ENCODE measurements around the gene HOXC6. TPM values are rescaled to one million over a fixed set of nuclear protein-coding genes. Genes with fewer than 3 reads are reported as not detected.

The HOXC6 gene
- total RNA-seq, 1 donor from 2014 or later = not detected

DNA sequence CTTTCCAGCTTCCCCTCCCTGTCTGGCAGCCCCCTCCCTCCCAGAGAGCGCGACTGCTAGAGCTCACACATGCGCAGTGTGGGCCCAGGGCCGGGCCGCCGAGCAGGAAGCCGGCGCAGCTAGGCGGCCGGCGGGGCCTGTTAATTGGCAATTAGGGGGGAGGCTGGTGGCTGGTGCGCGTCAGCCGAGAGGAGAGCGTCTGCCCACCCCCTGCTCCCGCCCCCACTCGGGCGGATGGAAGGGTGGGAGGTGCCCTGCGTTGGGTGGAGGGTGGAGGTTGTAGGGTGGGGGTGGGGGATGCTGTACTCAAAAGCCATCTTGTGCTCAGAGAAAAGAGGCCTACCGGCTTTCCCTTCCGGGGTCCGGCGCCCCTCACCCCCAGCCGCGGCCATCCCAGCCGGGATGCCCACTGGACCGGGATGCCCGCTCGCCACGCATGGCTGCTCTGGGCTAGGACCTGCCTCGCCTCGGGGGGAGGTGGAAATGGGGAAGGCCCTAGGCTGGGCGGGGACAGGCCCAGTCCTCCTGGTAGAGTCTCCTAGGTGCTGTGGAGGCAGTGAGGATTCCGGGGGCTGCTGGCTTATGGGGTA is 10.3 kb upstream of the HOXC6 start:
- TF ChIP-seq, protein P1, sequence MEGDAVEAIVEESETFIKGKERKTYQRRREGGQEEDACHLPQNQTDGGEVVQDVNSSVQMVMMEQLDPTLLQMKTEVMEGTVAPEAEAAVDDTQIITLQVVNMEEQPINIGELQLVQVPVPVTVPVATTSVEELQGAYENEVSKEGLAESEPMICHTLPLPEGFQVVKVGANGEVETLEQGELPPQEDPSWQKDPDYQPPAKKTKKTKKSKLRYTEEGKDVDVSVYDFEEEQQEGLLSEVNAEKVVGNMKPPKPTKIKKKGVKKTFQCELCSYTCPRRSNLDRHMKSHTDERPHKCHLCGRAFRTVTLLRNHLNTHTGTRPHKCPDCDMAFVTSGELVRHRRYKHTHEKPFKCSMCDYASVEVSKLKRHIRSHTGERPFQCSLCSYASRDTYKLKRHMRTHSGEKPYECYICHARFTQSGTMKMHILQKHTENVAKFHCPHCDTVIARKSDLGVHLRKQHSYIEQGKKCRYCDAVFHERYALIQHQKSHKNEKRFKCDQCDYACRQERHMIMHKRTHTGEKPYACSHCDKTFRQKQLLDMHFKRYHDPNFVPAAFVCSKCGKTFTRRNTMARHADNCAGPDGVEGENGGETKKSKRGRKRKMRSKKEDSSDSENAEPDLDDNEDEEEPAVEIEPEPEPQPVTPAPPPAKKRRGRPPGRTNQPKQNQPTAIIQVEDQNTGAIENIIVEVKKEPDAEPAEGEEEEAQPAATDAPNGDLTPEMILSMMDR (IDR thresholded peaks at IDR 0.05; ENCODE audit: borderline replicate concordance) = no peak
- DNase-seq = peak; percentile 43
- intact Hi-C loops (cut with micrococcal nuclease) = no loop called here
- peaks cover 100% of the 10 kb centered on the region for H3K27me3 ChIP-seq (ENCODE audit: low read depth)
- no peaks in the 10 kb centered on the region for H3K36me3 ChIP-seq
- no peaks in the 10 kb centered on the region for H3K9me3 ChIP-seq (replicated peaks)
- H3K4me3 ChIP-seq = peak overlapping the region; percentile 66
- H3K27ac ChIP-seq (replicated peaks) = no peak overlapping the region
- peaks cover 48% of the 10 kb centered on the region for H3K4me1 ChIP-seq

DNA sequence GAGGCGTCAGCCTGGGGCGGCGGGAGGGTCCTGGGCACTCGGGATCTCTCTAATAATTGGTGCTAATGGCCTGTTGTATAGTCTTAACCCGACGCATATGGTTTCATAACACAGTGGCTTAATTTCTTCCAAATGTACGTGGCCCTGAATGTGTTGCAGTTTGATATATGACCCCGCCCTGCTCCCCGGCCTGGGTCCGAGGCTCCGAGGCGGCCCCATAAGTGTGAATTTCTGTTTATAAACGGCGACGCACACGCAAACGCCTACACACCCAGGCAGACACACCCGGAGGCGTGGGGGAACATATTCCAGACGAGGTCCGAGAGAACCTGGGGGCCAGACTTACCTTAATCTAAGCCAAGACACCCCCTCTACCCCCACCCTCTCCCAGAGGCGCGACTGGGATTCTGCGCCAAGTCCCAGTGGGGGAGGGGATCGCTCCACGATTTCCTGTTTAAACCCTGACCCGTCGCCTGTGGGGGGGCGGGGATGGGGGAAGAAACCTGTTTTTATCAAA is 9.7 kb upstream of the HOXC6 start:
- no peak for DNase-seq
- Histone ChIP-seq H3K27me3 (ENCODE audit: low read depth) (peaks cover 100% of the 10 kb centered on the region), H3K4me3 (peak overlapping the region; percentile 66), H3K27ac (replicated peaks) (no peak overlapping the region), H3K9me3 (replicated peaks) (no peaks in the 10 kb centered on the region), H3K36me3 (no peaks in the 10 kb centered on the region), H3K4me1 (peaks cover 48% of the 10 kb centered on the region)
- TF ChIP-seq, protein P1 (IDR thresholded peaks at IDR 0.05; ENCODE audit: borderline replicate concordance) = no peak
- intact Hi-C loops (cut with micrococcal nuclease) = no loop called here

DNA sequence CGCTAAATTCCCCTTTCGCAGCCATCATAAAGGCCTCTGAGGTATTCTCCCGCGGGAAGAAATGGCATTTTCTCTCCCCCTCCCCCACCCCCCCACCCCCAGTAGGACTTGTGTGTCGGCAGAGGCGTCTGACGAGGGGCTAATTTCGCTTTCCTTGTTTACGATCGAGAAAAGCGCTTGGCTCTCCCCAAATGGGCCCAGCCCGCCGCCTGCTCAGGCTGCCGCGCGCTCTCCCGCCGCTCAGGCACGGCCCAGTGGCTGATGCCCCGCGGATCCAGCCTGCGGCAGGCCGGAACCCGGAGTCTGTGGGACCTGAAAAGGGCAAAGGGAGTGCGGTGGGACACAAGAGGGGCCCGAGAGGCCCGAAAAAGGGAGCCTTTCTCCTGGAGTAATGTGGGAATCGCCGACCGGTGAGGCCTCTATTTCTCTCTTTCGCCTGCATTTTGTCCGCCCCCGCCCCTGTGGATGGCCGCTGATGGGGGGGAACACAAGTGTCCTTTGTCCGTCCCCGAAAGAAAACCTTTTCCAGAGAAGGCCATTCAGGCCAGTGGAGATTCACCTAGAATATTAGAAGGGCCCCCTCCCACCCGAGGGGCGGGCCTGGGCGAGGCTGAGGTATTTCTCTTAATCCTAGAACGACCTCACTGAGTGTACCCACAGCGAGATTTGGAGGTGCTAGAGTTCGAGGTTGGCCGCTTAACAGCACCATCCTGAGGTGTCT is 9.0 kb upstream of the HOXC6 start:
- intact Hi-C loops (cut with micrococcal nuclease) = no loop called here
- H3K4me3 ChIP-seq = peak overlapping the region; percentile 66
- peaks cover 100% of the 10 kb centered on the region for H3K27me3 ChIP-seq (ENCODE audit: low read depth)
- no peak for DNase-seq
- no peaks in the 10 kb centered on the region for H3K9me3 ChIP-seq (replicated peaks)
- TF ChIP-seq, protein P1 (IDR thresholded peaks at IDR 0.05; ENCODE audit: borderline replicate concordance) = no peak
- H3K36me3 ChIP-seq = no peaks in the 10 kb centered on the region
- peak overlapping the region; percentile 74 for H3K27ac ChIP-seq (replicated peaks)
- H3K4me1 ChIP-seq = peaks cover 47% of the 10 kb centered on the region

DNA sequence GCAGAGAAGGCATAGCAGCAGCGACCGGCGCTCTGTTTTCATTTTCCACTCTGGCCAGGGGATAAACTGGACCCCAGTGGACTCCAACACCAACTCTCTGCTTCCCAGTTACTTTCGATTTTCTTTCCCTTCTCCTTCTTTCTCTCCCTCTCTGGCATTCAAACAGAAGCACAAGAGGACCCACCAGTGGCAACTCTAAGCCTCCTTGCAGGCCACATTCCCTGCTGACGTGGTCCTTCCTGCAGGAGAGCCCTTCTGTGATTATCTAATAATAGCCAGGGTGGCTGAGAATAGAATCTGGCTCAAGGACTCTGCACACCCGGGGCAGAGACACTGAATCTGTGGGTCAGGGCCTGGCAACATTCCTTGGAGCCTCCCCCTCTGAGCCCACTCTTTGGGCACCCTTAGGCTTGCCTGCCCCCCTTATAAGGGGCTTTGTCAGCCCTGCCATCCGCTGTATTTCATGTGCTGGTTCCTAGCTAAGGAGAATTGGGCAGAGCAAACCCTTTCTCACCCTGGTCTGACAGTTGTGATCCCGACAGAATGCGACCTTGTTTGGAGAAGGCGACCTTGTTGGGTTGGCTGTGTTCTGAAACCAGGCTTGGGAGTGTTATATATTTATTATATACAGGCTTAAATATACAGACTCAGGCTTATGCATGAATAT is 8.2 kb upstream of the HOXC6 start:
- no peaks in the 10 kb centered on the region for H3K36me3 ChIP-seq
- H3K27ac ChIP-seq (replicated peaks) = peak overlapping the region; percentile 74
- TF ChIP-seq, protein P1 (IDR thresholded peaks at IDR 0.05; ENCODE audit: borderline replicate concordance) = no peak
- H3K9me3 ChIP-seq (replicated peaks) = no peaks in the 10 kb centered on the region
- no peak for DNase-seq
- H3K4me3 ChIP-seq = peak overlapping the region; percentile 40
- intact Hi-C loops (cut with micrococcal nuclease) = no loop called here
- peaks cover 41% of the 10 kb centered on the region for H3K4me1 ChIP-seq
- H3K27me3 ChIP-seq (ENCODE audit: low read depth) = peaks cover 100% of the 10 kb centered on the region

DNA sequence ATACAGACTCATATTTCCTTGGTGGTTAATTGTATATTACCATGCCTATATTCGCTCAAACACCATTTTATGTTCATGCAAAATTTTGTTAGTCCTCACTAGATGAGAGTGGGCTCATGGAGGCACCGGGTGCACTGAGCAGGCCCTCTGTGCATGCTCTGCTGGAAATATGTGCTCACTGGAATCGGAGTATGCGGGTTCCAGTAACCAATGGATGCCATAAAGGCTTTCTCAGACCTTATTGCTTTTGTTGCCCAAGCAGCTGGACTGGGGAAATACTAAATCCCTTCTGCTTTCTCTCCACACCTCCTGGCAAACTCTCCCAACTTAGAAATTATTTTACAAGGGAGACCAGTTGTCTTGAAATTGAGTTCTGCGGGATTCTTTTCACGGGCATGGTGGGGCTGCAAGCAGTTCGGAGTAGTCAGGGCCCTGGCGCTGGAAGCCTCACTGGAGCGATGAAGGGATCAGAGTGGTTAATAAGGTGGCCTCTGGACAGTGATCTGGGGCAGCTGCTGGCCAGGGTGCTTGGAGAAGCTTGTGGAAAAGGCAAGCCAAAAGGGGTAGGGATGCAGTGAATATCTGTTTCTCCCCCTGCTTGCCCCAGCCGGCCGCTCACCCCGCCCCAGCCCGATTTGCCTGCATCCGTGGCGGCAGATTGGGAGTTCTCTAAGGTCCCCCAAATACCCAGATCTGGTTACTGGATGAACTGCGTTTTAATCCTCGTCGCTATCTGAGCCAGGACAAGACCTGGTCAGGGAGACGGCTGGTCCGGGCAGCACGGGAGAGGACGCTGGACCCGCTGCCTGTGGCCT is 7.4 kb upstream of the HOXC6 start:
- Histone ChIP-seq H3K4me3 (peak overlapping the region; percentile 40), H3K27ac (replicated peaks) (peak overlapping the region; percentile 74), H3K4me1 (peaks cover 41% of the 10 kb centered on the region)

More for the DNA sequence above, 7.4 kb upstream of the HOXC6 start:
- Histone ChIP-seq H3K27me3 (ENCODE audit: low read depth) (peaks cover 100% of the 10 kb centered on the region), H3K36me3 (no peaks in the 10 kb centered on the region), H3K9me3 (replicated peaks) (no peaks in the 10 kb centered on the region)
- DNase-seq = no peak
- TF ChIP-seq, protein P1 (IDR thresholded peaks at IDR 0.05; ENCODE audit: borderline replicate concordance) = no peak
- intact Hi-C loops (cut with micrococcal nuclease) = no loop called here

All from left ventricle myocardium inferior (tissue), 1 donor.